ENCODE data around the gene EXOC6B. TPM values are rescaled to one million over a fixed set of nuclear protein-coding genes. Genes with fewer than 3 reads are reported as not detected.

EXOC6B gene
- total RNA-seq, 2 donors from 2014 or later, result 51.3 to 68.9 TPM

GRCh38 chr2:72204156-72204785 lies 621.6 kb downstream of the EXOC6B start:
- Histone ChIP-seq H3K36me3 (ENCODE audit: control insufficient read depth, insufficient read depth, low read length) (no peaks in the 10 kb centered on the region), H3K4me3 (ENCODE audit: low read length) (no peak overlapping the region), H3K9me3 (ENCODE audit: control insufficient read depth, low read length) (no peaks in the 10 kb centered on the region), H3K9ac (ENCODE audit: extremely low read depth, low read length, poor library complexity, severe bottlenecking) (no peak overlapping the region), H3K27ac (ENCODE audit: low read depth, low read length) (no peak overlapping the region), H3K4me1 (ENCODE audit: control insufficient read depth, insufficient read depth, low read length) (no peaks in the 10 kb centered on the region), H3K27me3 (ENCODE audit: control insufficient read depth, insufficient read depth, low read length, poor library complexity, severe bottlenecking) (no peaks in the 10 kb centered on the region)
- Mint-ChIP-seq H3K27ac (no peak overlapping the region), H3K4me3 (no peak overlapping the region), H3K36me3 (ENCODE audit: low read depth) (no peaks in the 10 kb centered on the region), H3K9me3 (no peaks in the 10 kb centered on the region), H3K4me1 (no peaks in the 10 kb centered on the region), H3K27me3 (ENCODE audit: insufficient read depth) (no peaks in the 10 kb centered on the region)
- DNase-seq, result no peak
- no peak for TF ChIP-seq CTCF (conservative IDR thresholded peaks at IDR 0.05)
- 92 to 93% methylated on average over 4 to 8 of the region's 8 CpGs for WGBS, 2 experiments (ENCODE audit: insufficient coverage in 1 of 2, insufficient read length in 1 of 2)

DNA sequence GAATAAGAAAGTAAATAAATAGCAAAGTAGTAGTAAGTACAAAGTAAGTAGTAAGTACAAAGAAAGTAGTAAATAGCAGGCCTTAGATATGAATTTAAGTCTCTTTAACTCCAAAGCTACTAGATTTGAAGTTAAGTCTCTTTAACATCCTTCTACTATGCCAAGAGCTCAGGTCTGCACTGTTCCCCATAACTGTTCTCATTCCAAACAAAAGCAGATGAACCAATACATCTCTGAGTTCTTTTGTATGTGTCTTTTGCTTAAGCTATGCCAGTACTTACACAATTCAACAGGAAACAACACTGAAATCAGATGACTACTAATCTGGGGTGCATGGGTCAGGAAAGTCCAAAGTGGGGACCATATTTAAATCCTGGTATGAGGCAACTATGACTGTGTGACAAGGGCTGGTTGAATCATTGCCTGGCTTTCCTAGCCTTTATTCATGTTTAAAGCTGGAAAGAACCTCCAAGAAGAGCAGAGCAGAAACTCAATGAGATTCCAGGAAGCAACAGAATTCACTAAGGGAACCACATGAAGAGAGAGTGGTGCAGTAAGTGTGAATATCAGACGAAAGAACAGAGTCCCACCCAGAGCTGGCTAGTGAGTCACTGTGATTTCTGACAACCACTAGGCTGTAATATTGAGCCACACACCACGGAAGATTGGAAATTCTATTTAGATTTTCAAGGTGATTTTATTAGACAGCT lies 627.1 kb downstream of the EXOC6B start:
- 93 to 100% methylated on average over 1 to 2 of the region's 2 CpGs for WGBS, 2 experiments (ENCODE audit: insufficient coverage in 1 of 2, insufficient read length in 1 of 2)
- no peak for TF ChIP-seq CTCF (conservative IDR thresholded peaks at IDR 0.05)
- no peak overlapping the region for H3K27ac Mint-ChIP-seq
- no peaks in the 10 kb centered on the region for H3K36me3 Mint-ChIP-seq (ENCODE audit: low read depth)
- Histone ChIP-seq H3K27me3 (ENCODE audit: control insufficient read depth, insufficient read depth, low read length, poor library complexity, severe bottlenecking) (no peaks in the 10 kb centered on the region), H3K9ac (ENCODE audit: extremely low read depth, low read length, poor library complexity, severe bottlenecking) (no peak overlapping the region), H3K9me3 (ENCODE audit: control insufficient read depth, low read length) (no peaks in the 10 kb centered on the region), H3K27ac (ENCODE audit: low read depth, low read length) (no peak overlapping the region), H3K36me3 (ENCODE audit: control insufficient read depth, insufficient read depth, low read length) (no peaks in the 10 kb centered on the region), H3K4me1 (ENCODE audit: control insufficient read depth, insufficient read depth, low read length) (no peaks in the 10 kb centered on the region), H3K4me3 (ENCODE audit: low read length) (no peak overlapping the region)
- H3K27me3 Mint-ChIP-seq (ENCODE audit: insufficient read depth), result no peaks in the 10 kb centered on the region
- H3K9me3 Mint-ChIP-seq, result no peaks in the 10 kb centered on the region
- DNase-seq, result no peak
- H3K4me3 Mint-ChIP-seq, result no peak overlapping the region
- H3K4me1 Mint-ChIP-seq, result no peaks in the 10 kb centered on the region

- Mint-ChIP-seq H3K27ac (no peak overlapping the region), H3K4me3 (no peak overlapping the region), H3K36me3 (ENCODE audit: low read depth) (no peaks in the 10 kb centered on the region), H3K4me1 (no peaks in the 10 kb centered on the region), H3K9me3 (no peaks in the 10 kb centered on the region), H3K27me3 (ENCODE audit: insufficient read depth) (no peaks in the 10 kb centered on the region)
- Histone ChIP-seq H3K9ac (ENCODE audit: extremely low read depth, low read length, poor library complexity, severe bottlenecking) (no peak overlapping the region), H3K4me3 (ENCODE audit: low read length) (no peak overlapping the region), H3K4me1 (ENCODE audit: control insufficient read depth, insufficient read depth, low read length) (no peaks in the 10 kb centered on the region), H3K36me3 (ENCODE audit: control insufficient read depth, insufficient read depth, low read length) (no peaks in the 10 kb centered on the region), H3K27me3 (ENCODE audit: control insufficient read depth, insufficient read depth, low read length, poor library complexity, severe bottlenecking) (no peaks in the 10 kb centered on the region), H3K27ac (ENCODE audit: low read depth, low read length) (no peak overlapping the region), H3K9me3 (ENCODE audit: control insufficient read depth, low read length) (no peaks in the 10 kb centered on the region)
- TF ChIP-seq CTCF (conservative IDR thresholded peaks at IDR 0.05), result no peak
- no peak for DNase-seq
Measured at GRCh38 chr2:72193723-72194122, 632.1 kb downstream of the EXOC6B start.
